ENCODE results near the gene PUM1.

Gene PUM1

DNA sequence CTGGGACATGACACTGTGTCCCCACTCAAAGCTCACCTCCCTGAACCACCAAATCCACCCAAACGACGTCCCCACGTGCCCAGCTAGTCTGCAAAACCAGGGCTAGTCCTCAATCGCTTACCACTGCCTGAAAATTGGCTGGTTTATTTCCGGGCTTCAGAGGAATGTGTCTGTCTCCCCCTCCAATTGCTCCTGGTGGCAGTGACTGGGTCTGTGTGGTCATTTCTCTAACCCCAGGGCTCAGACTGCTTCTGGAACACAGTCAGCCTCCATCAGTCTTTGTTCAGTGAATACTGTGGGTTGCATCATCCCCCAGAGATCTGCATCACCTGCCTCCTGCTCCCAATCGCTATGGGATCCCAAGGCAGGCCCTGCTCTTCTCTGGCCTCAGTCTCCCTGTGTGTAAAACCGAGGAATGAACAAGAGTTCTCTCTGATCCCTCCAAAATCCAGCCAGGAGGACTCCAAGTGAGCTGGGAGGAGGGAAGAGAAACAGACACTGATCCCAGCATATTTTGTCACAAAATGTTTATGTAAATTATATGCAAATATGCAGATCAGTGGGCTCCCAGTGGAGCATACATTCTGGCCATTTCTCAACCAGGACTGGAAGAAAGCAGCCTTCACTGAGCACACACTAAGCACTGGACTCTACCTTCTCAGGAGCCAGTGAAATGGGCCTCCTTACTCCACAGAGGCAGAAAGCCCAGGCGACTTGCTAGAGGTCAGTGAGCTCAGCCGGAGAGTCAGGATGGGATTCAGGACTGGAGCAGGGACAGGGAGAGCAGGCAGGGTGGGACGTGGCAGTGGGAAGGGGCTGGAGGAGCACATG lies 177.8 kb downstream of the PUM1 start:
- DNase-seq = no peak

DNA sequence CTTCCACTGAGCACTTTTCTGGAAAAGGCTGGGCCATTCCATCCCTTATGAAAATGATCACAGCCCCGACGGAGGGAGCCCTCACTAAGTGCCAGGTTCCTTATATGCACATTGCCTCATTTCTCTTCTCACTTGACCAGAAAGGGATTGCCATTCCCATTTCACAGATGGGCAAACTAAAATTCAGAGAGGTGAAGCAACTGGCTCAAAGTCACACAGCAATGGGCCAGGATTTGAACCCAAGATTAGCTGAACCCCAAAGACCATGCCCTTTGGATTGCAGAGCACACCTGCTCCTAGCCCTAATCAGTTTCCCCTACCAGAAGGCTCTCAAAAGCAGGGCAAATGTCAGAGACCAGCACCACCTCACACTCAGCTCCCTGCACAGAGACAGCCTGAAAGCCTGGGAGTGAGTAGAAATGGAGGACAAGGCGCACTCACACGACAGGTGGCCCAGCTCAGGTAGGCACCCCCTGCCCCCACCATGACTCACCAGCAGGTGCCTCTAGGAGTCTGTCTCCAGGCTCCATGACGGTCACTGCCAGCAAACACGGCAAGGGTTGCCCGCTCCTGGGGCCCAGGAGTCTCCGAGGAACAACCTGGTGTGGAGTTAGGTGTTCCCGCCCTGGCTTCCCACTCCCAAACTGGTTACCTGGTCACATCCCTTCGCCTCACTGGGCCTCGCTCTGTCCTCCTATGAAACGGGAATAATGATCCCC lies 178.6 kb downstream of the PUM1 start:
- DNase-seq = no peak

DNA sequence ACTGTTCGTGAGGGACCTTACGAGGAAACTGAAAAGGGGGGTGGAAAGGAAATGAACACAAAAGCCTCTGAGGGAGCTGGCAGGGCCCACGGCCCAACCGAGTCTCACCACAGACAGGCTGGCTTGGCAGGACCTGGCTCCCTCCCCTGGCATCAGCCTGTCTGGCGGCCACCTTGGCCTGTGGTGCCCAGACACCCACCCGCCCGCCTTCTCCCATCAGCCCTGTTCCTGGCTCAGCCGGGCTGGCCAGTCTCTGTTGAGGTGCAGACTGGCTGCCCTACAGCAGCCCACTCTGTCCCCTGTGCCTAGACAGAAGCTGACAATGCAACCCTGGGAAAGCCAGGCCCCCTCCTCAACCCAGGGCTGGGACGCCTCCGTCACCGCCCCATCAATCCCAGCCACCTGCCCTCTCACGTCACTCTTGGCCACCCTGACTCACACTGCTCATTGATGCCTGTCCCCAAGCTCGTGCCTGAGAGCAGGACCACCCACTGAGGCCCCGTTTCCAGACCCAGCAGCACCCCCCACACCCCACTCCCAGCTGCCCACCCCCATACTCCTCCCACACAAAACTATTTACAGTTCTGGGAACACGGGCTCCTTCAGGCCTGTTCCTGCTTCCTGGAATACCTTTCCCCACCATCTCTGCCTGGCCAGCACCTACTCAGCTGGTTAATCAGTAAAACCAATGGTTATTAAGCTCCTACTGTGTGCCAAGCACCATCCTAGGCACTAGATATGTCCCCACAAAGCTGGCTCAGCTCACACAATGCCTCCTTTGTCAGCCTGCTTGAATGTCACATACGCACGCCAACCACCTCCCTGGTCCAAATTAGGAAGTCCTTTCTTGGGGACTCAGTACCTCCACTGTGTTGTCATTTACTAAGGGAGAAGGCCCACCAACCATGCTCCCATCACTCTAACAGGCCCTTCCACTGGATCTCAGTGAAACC lies 179.7 kb downstream of the PUM1 start:
- DNase-seq = no peak

DNA sequence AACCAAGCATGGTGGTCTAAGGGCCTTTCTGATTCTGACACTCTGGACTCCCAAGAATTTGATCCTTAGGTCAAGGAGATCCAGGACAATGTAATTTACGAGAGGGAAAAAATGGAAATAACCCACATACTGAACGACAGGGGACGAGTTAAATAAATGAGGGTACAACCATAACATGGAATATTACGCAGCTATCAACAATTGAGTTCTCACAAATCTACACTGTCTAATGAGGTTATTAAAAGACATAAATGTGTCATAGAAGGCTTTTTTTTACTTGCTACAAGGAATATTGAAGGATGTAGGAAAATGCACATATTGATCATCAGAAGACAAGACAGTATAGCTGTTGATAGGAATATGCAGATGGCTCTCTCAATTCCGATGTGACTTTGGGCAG lies 180.8 kb downstream of the PUM1 start:
- DNase-seq = no peak

DNA sequence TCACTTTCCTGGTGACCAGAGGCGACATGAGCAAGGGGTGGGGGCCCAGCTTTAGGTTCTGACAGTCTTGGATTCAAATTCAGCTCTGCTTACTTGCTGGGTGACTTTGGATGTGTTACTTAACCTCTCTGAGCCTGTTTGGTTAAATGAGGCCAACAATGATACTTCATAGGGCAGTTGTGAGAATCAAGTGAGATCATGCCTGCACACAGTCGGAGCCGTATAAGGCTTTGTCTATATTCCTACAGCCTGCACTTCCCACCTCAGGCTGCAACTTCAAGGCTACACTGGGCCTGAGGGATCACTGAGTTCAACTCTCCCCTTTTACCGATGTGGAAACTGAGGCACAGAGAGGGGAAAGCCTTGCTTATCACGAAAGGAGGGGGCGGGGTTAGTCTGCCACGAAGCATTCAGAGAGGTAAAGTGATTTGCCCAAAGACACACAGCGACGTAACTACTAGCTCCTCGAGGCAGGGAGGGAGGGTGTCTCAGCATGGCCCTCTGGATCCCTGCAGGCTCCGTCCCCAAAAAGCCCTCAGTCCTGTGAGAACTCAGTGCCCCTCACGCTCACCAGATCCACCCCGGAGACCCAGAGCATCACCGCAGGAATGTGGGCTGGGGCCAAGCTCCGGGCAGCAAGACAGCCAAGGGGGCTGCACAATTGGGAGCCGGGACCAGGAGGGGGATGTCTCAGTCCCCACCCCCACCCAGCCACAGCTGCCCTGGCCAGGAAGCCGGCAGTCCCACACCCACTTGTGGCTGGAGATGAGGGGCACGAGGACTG lies 181.9 kb downstream of the PUM1 start:
- no peak for DNase-seq

DNA sequence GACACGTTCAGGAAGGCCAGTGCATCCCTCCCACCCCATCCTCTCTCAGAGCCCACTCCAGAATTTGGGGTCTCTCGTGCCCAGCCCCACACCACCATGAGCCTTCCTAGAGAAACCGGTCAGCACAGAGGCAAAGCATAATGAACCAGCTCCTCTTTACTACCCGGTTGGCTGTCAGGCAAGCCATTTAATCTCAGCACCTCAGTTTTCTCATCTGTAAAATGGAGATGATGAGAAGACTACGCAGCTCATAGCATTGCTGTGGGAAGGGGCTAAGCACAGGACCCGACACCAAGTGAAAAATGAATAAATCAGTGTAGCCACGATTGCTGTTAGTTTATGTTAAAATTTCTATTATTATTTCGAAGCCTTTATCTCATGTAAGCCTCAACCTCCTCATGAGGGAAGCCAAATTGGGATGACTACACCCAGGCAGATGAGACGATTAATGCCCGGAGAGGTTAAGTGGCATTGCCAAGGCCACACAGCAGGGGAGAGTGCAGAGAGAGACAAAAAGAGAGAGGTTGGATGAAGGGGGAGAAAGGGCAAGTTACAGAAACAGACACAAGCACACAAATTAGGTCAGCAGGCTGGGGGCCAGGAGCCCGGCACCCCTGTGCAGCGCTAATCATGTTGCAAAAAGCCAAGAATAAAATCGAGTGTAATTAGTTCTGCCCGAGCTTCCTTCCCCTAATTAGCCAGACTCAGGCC lies 182.7 kb downstream of the PUM1 start:
- no peak for DNase-seq

Measured in activated CD4-positive, alpha-beta T cell treated with anti-CD3 and anti-CD28 coated beads, Interleukin-2, amount 50 U/mL, for 16 hours (primary cell).